NOMO-1 treated with DMSO at 0.1 percent for 48 hours (cell line): ENCODE results near the gene STX18.

Source experiments
- DNase-seq: peaks from one replicate; lab custom pipeline; 2025; ENCODE audit not compliant: unreplicated experiment; lab: John Stamatoyannopoulos, UW

Gene STX18

GRCh38 chr4:4386296-4386735, 155.5 kb downstream of the STX18 start:
- no peak for DNase-seq

DNA sequence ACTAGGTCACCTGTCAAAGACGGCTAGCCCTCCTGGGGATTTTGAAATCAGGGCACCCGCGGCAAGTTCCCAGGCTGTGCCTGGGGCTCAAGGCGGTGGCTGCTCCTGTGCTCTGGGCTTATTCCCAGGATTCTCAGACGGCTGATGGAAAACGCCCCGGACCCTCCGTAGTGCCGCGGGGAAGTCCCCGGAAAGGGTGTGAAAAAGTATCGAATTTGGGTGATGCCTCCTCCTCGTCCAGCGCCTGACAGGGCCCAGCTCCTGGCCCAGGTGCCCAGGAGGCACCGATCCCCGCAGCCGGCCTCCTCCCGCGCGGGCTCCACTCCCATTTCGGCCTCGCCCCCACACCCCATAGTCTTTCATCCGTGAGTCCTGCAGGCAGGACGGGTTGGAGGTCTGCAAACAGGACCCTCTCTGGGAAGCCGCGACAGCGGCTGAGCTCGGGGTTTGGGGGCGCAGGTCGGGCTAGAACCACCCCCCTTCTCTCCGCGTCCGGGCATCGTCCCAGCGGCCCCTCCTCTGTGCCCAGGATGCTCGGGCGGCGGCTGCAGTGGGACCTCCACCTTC, 156.0 kb downstream of the STX18 start:
- no peak for DNase-seq

DNA sequence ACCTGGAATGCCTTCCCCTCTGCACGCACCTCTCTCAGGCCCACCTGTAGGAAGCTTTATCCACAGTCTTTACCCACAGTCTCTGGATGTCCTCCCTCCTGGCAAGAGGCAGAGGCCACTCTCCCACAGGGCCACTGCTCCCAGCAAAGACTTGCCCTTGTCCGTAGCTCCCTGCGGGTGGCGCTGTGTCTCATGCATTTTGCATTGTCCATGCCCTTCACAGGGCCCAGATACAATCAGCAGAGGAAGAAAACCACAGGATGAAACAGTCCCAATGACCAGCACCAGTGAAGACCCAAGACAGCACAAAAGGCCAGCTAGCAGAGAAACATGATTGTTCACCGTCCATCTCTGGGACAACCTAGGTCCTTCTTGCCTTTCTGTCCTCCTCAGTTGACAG, 157.0 kb downstream of the STX18 start:
- DNase-seq, result no peak

DNA sequence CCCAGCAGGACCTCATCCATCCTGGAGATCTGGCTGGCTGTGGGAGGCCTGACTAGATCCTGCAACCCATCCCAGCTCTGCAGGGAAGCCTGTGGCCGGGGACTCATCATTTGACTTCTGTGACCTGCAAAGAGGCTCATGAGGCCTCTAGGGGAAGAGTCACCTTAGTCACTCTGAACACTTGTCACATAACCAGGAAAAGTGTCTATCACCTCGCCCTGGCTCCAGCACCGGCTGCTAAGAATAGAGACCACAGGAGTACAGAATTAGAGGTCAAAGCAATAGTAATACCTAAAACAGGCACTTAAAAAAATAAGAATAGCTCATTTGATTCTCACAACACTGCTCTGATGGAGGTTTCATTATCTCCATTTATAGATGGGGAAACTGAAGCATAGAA, 158.8 kb downstream of the STX18 start:
- no peak for DNase-seq

GRCh38 chr4:4379540-4380087, 162.2 kb downstream of the STX18 start:
- DNase-seq, result no peak

DNA sequence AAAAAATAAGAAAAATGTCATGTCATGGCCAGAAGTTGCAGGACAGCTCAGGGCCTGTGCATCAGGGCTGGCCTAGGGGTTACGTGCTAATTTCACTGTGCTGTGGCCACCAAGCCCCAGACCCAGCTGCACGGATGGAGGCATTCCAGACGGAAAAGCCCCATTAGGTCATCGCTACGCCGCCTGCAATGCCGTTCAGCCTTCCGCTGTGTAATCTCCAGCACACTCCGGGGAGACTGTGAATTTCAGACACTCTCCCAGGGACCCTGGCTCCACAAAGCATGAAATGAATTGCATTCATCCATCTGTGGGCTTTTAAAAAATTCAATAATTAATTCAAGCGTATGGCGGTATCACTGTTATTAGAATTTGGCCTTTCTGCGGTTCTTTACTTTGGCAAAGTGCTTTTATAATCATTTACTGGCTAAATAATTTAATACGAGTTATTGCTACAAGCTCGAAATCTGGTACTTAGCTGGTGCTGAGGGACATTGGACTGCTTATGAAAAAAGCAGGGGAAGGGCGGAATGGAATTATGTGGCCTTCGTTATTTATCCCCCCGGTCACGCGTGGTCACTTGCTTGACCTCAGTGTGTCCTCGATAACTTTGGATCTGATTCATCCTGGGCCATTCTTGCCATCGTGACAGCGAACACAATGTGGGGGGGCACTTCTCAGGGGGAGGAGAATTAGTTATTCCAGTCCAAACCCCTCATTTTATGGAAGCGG, 164.0 kb downstream of the STX18 start:
- no peak for DNase-seq

GRCh38 chr4:4377191-4377590, 164.7 kb downstream of the STX18 start:
- no peak for DNase-seq

DNA sequence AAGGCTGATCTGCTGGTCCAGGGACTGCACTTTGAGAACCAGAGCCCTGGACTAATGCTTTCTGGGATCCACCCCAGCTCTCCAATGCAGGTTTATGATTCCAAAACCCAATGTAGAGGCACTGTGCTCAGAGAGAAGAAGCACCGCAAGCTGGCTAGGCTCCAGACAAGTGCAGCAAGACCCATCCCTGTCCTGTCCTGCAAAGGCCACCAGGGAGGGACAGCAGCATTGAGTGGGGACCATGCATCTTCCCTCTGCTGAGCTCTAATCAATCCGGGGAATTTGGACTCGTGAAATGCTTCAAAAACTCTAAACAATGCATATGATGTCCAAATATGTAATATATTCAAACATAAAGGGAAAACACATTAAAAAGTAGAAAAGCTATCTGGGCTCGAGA, 165.8 kb downstream of the STX18 start:
- no peak for DNase-seq

- no peak for DNase-seq
Observed at GRCh38 chr4:4374388-4375098, 167.3 kb downstream of the STX18 start.
